OCI-LY7 (cell line): ENCODE data around the gene SPATA24. TPM values are rescaled to one million over a fixed set of nuclear protein-coding genes. Genes with fewer than 3 reads are reported as not detected.
A peak's percentile ranks its signal among the peaks of the same experiment; 100 is the strongest.
"Not testable (repeated sequence)": the region's sequence is repeated elsewhere in the genome, so short reads cannot be mapped to it uniquely, and the experiment has no call there.

Experiments used
- BruUV-seq: library from RNA; stranded (reverse); fragments of 400-500 nt; replicated peaks from 2 replicates; lab custom pipeline; 2021; lab: Mats Ljungman, UMichigan
- CTCF ChIA-PET: fragments of 300-600 bp; sonication (Branson Sonifier 250); formaldehyde crosslinking; loops from one replicate; lab custom pipeline; 2022; ENCODE audit warnings: antibody characterized with exemption; ENCODE audit not compliant: unreplicated experiment; lab: Charles Lee
- POLR2A ChIA-PET: fragments of 300-600 bp; sonication (Branson Sonifier 250); formaldehyde crosslinking; loops from one replicate; lab custom pipeline; 2022; ENCODE audit warnings: antibody characterized with exemption; lab: Charles Lee
- DNase-seq: peaks from one replicate; pipeline ENCODE4 v3.0.0-alpha.2; 2015; ENCODE audit warnings: low spot score
- H2AFZ ChIP-seq: fragments of 200-600 bp; sonication (generic), shearing (Covaris generic); 2 replicates; pipeline ENCODE4 v1.6.1; 2014; ENCODE audit warnings: mild to moderate bottlenecking, antibody characterized with exemption, low read length, moderate library complexity
- H3K27ac ChIP-seq: fragments of 200-600 bp; sonication (generic); 2 replicates; pipeline ENCODE4 v1.5.1; 2014; ENCODE audit warnings: mixed run types, low read depth, mild to moderate bottlenecking, moderate library complexity, low read length, inconsistent platforms; ENCODE audit not compliant: poor library complexity, severe bottlenecking
- H3K36me3 ChIP-seq: fragments of 200-600 bp; sonication (generic); 2 replicates; pipeline ENCODE4 v1.6.1; 2014; ENCODE audit warnings: mild to moderate bottlenecking, antibody characterized with exemption, low read length, moderate library complexity, mixed read lengths; ENCODE audit not compliant: insufficient read depth
- H3K4me1 ChIP-seq: fragments of 200-600 bp; sonication (generic); 2 replicates; pipeline ENCODE4 v1.5.1; 2014; ENCODE audit warnings: mild to moderate bottlenecking, low read length; ENCODE audit not compliant: insufficient read depth, poor library complexity, severe bottlenecking
- H3K4me2 ChIP-seq: fragments of 200-600 bp; sonication (generic); 2 replicates; pipeline ENCODE4 v1.6.1; 2014; ENCODE audit warnings: mild to moderate bottlenecking, low read length
- H3K4me3 ChIP-seq: fragments of 200-600 bp; sonication (generic); 2 replicates; pipeline ENCODE4 v1.5.1; 2014; ENCODE audit warnings: mild to moderate bottlenecking, low read depth, low read length; ENCODE audit not compliant: poor library complexity, severe bottlenecking
- H3K79me2 ChIP-seq: fragments of 200-600 bp; sonication (generic); 2 replicates; pipeline ENCODE4 v1.6.1; 2016; ENCODE audit warnings: low read depth, mild to moderate bottlenecking, low read length, moderate library complexity, mixed read lengths; ENCODE audit not compliant: insufficient read depth
- H3K9me2 ChIP-seq: fragments of 200-600 bp; sonication (generic); 2 replicates; pipeline ENCODE4 v1.6.1; 2016; ENCODE audit warnings: mild to moderate bottlenecking, low read length, mixed read lengths; ENCODE audit not compliant: insufficient read depth
- H3K9me3 ChIP-seq: fragments of 200-600 bp; sonication (generic); 2 replicates; pipeline ENCODE4 v1.6.1; 2014; ENCODE audit warnings: mild to moderate bottlenecking, mixed run types, low read length, mixed read lengths
- H4K20me1 ChIP-seq: fragments of 200-600 bp; sonication (generic); 2 replicates; pipeline ENCODE4 v1.6.1; 2014; ENCODE audit warnings: mild to moderate bottlenecking, antibody characterized with exemption, low read length, moderate library complexity, mixed read lengths; ENCODE audit not compliant: insufficient read depth
- CTCF ChIP-seq: fragments of 200-600 bp; sonication (generic); conservative IDR thresholded peaks from 2 replicates; pipeline ENCODE4 v1.5.1; 2014; ENCODE audit warnings: mild to moderate bottlenecking, antibody characterized with exemption, low read length, moderate library complexity, mixed read lengths
- EZH2phosphoT487 ChIP-seq: fragments of 200-600 bp; sonication (generic); IDR thresholded peaks from 2 replicates; pipeline ENCODE4 v1.6.1; 2018; ENCODE audit warnings: low read depth, borderline replicate concordance, mild to moderate bottlenecking, mixed run types, antibody characterized with exemption, low read length, moderate library complexity, mixed read lengths
- intact Hi-C: fragments of 100-400 bp; cut with micrococcal nuclease; formaldehyde crosslinking; loops from one replicate; pipeline ENCODE4 v1.10.0; 2022; ENCODE audit not compliant: unreplicated experiment
- total RNA-seq, 2 experiments: library from RNA; depleted of rRNA in 1 of 2; stranded (reverse); fragments of >200 nt in 1 of 2; shearing (Covaris generic) in 1 of 2; gene quantifications; 2 replicates each; pipeline ENCODE4 v1.2.3, GENCODE V29; 2014 to 2022

The SPATA24 gene
- total RNA-seq, 2 experiments from 2014 or later = 9.4 to 12.0 TPM

- Histone ChIP-seq H4K20me1 (no peaks in the 10 kb centered on the region), H3K79me2 (no peaks in the 10 kb centered on the region), H3K4me1 (peaks cover 26% of the 10 kb centered on the region), H3K9me2 (no peaks in the 10 kb centered on the region), H3K27ac (no peak overlapping the region), H3K9me3 (no peaks in the 10 kb centered on the region), H2AFZ (no peak overlapping the region), H3K4me3 (no peak overlapping the region), H3K4me2 (no peak overlapping the region), H3K36me3 (no peaks in the 10 kb centered on the region)
- POLR2A ChIA-PET = interaction anchor here (0.7 to 1.4 kb wide), 3 partner anchors 23 to 834 kb away, joined by 3 to 5 read pairs (median 3); no protein-coding TSS in a partner anchor
- TF ChIP-seq CTCF (no peak), EZH2phosphoT487 (no peak)
- CTCF ChIA-PET = interaction anchor here (1.3 kb wide), 1 partner anchor 10 kb away, joined by 3 read pairs; no protein-coding TSS in a partner anchor
- BruUV-seq = no TSS peak
- DNase-seq = no peak
- intact Hi-C loops = no loop called here
Measured at GRCh38 chr5:139410121-139410992, 6.5 kb upstream of the SPATA24 start.

DNA sequence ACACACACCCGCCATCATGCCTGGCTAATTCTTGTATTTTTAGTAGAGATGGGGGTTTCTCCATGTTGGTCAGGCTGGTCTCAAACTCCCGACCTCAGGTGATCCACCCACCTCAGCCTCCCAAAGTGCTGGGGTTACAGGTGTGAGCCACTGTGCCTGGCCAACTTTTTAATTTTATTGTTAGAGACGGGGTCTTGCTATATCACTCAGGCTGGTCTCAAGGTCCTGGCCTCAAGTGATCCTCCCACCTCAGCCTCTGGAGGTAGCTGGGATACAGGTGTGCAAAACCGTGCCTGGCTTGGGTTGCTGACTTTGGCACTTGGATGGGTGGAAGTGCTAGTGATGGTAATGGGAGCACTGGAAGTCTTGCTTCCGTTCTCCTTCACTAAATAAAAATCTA is 5.2 kb upstream of the SPATA24 start:
- CTCF ChIA-PET, H3K27ac ChIP-seq, H4K20me1 ChIP-seq, H3K9me3 ChIP-seq, DNase-seq, H3K4me2 ChIP-seq, BruUV-seq, H3K9me2 ChIP-seq, H3K79me2 ChIP-seq, H2AFZ ChIP-seq, H3K4me3 ChIP-seq, H3K36me3 ChIP-seq: not testable (repeated sequence)
- intact Hi-C loops = loop anchor here (10.0 kb wide), 1 partner anchor 214 kb away; the partner anchor contains the start of gene SIL1
- POLR2A ChIA-PET = interaction anchor here (0.5 kb wide), 1 partner anchor 89 kb away, joined by 5 read pairs; no protein-coding TSS in a partner anchor
- peaks cover 34% of the 10 kb centered on the region for H3K4me1 ChIP-seq

DNA sequence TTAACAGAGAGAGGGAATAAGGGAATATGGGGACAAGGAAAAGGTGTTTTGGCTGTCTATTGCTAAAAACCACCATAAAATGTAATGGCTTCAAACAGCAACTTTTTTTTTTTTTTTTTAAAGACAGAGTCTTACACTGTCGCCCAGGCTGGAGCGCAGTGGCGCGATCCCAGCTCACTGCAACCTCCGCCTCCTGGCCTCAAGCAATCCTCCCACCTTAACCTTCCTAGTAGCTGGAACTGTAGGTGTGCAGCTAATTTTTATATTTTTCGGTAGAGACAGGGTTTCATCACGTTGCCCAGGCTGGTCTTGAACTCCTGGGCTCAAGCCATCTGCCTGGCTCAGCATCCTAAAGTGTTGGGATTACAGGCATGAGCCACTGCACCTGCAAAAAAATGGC is 4.3 kb upstream of the SPATA24 start:
- Histone ChIP-seq H3K4me3 (no peak overlapping the region), H3K36me3 (no peaks in the 10 kb centered on the region), H3K9me3 (no peaks in the 10 kb centered on the region), H4K20me1 (no peaks in the 10 kb centered on the region), H3K27ac (peak overlapping the region; percentile 68), H2AFZ (peak overlapping the region; percentile 89), H3K4me2 (peak overlapping the region; percentile 64), H3K4me1 (peaks cover 38% of the 10 kb centered on the region), H3K9me2 (no peaks in the 10 kb centered on the region), H3K79me2 (no peaks in the 10 kb centered on the region)
- no peak for DNase-seq
- intact Hi-C loops = loop anchor here (10.0 kb wide), 1 partner anchor 213 kb away; the partner anchor contains the start of gene SIL1
- BruUV-seq = no TSS peak
- POLR2A ChIA-PET = interaction anchor here (0.6 to 1.3 kb wide), 2 partner anchors 31 to 88 kb away, joined by 4 to 5 read pairs; partner anchors contain the start of gene DNAJC18
- TF ChIP-seq EZH2phosphoT487 (no peak), CTCF (no peak)
- CTCF ChIA-PET = interaction anchor here (0.6 kb wide), 1 partner anchor 228 kb away, joined by 3 read pairs; no protein-coding TSS in a partner anchor
